Natural killer cell (primary cell): Measurements from ENCODE around the gene PRRT1B. TPM values are rescaled to one million over a fixed set of nuclear protein-coding genes. Genes with fewer than 3 reads are reported as not detected.

Experiments
- ATAC-seq, 3 donors: fragments of 150-1000 bp in 2 of 3; fragments of 200-7000 bp in 1 of 3; cut with Tn5 transposase; 1 replicate in 1 of 3; 2 replicates in 2 of 3; pipeline ENCODE4 v1.10.0; 2021; ENCODE audit warnings: mild to moderate bottlenecking in 2 of 3, moderate library complexity in 2 of 3
- DNase-seq, 2 donors: peaks; one replicate each; pipeline versions ENCODE4 v3.0.0 to v3.0.0-alpha.2; 2013 to 2021; ENCODE audit warnings: mixed read lengths in 1 of 2
- H3K27ac ChIP-seq: one replicate; pipeline ENCODE4 v1.5.1; 2013; ENCODE audit warnings: mild to moderate bottlenecking, low read length
- H3K27me3 ChIP-seq: one replicate; pipeline ENCODE4 v1.6.1; 2013; ENCODE audit warnings: low read length; ENCODE audit not compliant: control insufficient read depth, insufficient read depth
- H3K36me3 ChIP-seq: one replicate; pipeline ENCODE4 v1.6.1; 2013; ENCODE audit warnings: low read length; ENCODE audit not compliant: control insufficient read depth, insufficient read depth
- H3K4me1 ChIP-seq: one replicate; pipeline ENCODE4 v1.6.1; 2013; ENCODE audit warnings: low read length; ENCODE audit not compliant: control insufficient read depth, insufficient read depth
- H3K4me3 ChIP-seq: one replicate; pipeline ENCODE4 v1.5.1; 2013; ENCODE audit warnings: low read length
- H3K9me3 ChIP-seq: one replicate; pipeline ENCODE4 v1.6.1; 2013; ENCODE audit warnings: low read length; ENCODE audit not compliant: control insufficient read depth, insufficient read depth
- H3K27ac Mint-ChIP-seq, 2 donors: one replicate each; pipeline ENCODE4 v1.8.0; 2022; ENCODE audit warnings: mild to moderate bottlenecking in 2 of 2, mixed read lengths in 2 of 2, moderate library complexity in 1 of 2
- H3K27me3 Mint-ChIP-seq, 2 donors: one replicate each; pipeline ENCODE4 v1.8.0; 2022; ENCODE audit warnings: low read depth in 2 of 2, mixed read lengths in 2 of 2
- H3K36me3 Mint-ChIP-seq: one replicate; pipeline ENCODE4 v1.8.0; 2022; ENCODE audit warnings: mixed read lengths
- H3K4me1 Mint-ChIP-seq, 2 donors: one replicate each; pipeline ENCODE4 v1.8.0; 2022; ENCODE audit warnings: mixed read lengths in 2 of 2
- H3K4me3 Mint-ChIP-seq: one replicate; pipeline ENCODE4 v1.8.0; 2022; ENCODE audit warnings: mild to moderate bottlenecking, moderate library complexity, mixed read lengths
- H3K9me3 Mint-ChIP-seq, 2 donors: one replicate each; pipeline ENCODE4 v1.8.0; 2022; ENCODE audit warnings: mixed read lengths in 2 of 2
- WGBS: methylation state at CpG from one replicate; pipeline ENCODE4 v1.1.7; 2013; ENCODE audit warnings: missing lambda C conversion rate; ENCODE audit not compliant: insufficient coverage; 5-methylcytosine and 5-hydroxymethylcytosine counted together
- intact Hi-C: fragments of 100-400 bp; cut with micrococcal nuclease; formaldehyde crosslinking; loops from one replicate; pipeline ENCODE4 v1.14.2; 2022
- total RNA-seq, 4 donors: library from RNA; stranded (reverse); fragments of 120-200 nt in 1 of 4; gene quantifications; one replicate each; pipeline versions ENCODE4 v1.2.3 to v1.2.4, GENCODE V29; 2013 to 2022
- TF ChIP-seq, protein P1 (sequence below): fragments of 200-600 bp; IDR thresholded peaks from one replicate; pipeline ENCODE4 v1.8.0; 2022; ENCODE audit warnings: antibody characterized with exemption

Gene PRRT1B
- total RNA-seq, 3 donors from 2014 or later (not counting 1 experiment from before 2014, with no cell fraction given): not detected

DNA sequence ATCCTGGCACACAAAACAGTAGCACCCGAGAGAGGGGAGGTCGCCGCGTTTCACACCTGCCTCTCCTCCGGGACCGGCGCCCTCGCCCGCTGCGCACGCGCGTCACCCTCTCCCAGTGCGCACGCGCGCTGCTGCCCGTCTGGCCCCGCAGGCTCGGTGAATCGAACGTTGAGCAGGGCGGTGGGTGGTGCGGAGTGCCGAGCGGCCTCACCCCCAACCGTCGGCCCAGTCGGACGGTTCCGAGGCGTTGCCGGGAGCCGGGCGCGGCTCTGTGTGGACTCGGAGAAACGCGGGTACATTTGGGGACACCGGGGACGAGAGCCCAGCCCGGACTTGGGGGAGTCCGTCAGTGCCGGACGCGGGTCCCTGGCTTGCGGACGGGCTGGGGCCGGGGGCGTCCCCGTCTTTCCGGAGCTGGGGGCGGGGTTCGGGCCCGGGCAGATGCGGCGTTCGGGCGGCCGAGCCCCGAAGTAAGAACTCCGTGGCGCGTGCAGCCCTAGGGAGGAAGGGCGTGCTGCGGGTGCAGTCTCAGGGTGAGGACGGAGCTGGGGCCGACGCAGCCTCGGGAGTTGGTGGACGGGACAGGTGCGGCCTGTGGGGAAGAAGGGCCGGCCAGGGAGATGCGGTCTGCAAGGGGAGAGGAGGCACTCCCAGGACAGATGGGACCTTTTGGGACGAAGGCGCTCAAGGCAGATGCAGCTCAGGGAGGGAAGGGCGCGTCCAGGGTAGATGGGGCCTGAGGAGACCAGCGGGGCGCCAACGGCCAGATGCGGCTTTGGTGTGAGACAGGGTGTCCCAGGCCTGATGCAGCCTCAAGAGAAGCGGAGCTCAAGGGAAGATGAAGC lies 42.3 kb upstream of the PRRT1B start, which contains the start of gene POMT1:
Gene POMT1 (plus strand): TSS at position 138 of the 845 bp plus-strand sequence. CDS start 1,301 bp downstream, outside the sequence.
- Mint-ChIP-seq H3K27me3 (no peaks in the 10 kb centered on the region), H3K36me3 (no peaks in the 10 kb centered on the region), H3K27ac (peak within 1 kb of the TSS; percentile 61 to 89), H3K4me3 (peak within 1 kb of the TSS; percentile 96), H3K9me3 (no peaks in the 10 kb centered on the region), H3K4me1 (peaks cover 43 to 50% of the 10 kb centered on the region in 2 donors)
- Histone ChIP-seq H3K27ac (peak within 1 kb of the TSS; percentile 34), H3K36me3 (peaks cover 13% of the 10 kb centered on the region), H3K9me3 (no peaks in the 10 kb centered on the region), H3K4me3 (peak within 1 kb of the TSS; percentile 76), H3K27me3 (no peaks in the 10 kb centered on the region), H3K4me1 (peaks cover 48% of the 10 kb centered on the region)
- TF ChIP-seq, protein P1, sequence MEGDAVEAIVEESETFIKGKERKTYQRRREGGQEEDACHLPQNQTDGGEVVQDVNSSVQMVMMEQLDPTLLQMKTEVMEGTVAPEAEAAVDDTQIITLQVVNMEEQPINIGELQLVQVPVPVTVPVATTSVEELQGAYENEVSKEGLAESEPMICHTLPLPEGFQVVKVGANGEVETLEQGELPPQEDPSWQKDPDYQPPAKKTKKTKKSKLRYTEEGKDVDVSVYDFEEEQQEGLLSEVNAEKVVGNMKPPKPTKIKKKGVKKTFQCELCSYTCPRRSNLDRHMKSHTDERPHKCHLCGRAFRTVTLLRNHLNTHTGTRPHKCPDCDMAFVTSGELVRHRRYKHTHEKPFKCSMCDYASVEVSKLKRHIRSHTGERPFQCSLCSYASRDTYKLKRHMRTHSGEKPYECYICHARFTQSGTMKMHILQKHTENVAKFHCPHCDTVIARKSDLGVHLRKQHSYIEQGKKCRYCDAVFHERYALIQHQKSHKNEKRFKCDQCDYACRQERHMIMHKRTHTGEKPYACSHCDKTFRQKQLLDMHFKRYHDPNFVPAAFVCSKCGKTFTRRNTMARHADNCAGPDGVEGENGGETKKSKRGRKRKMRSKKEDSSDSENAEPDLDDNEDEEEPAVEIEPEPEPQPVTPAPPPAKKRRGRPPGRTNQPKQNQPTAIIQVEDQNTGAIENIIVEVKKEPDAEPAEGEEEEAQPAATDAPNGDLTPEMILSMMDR: no peak
- WGBS: under 1% methylated on average over 83 of the region's 83 CpGs
- intact Hi-C loops: loop anchor here (5.0 kb wide), 1 partner anchor 234 kb away; no protein-coding TSS in a partner anchor
- peak; percentile 76 to 85 (median 82) for ATAC-seq
- DNase-seq: peak; percentile 84 to 96

DNA sequence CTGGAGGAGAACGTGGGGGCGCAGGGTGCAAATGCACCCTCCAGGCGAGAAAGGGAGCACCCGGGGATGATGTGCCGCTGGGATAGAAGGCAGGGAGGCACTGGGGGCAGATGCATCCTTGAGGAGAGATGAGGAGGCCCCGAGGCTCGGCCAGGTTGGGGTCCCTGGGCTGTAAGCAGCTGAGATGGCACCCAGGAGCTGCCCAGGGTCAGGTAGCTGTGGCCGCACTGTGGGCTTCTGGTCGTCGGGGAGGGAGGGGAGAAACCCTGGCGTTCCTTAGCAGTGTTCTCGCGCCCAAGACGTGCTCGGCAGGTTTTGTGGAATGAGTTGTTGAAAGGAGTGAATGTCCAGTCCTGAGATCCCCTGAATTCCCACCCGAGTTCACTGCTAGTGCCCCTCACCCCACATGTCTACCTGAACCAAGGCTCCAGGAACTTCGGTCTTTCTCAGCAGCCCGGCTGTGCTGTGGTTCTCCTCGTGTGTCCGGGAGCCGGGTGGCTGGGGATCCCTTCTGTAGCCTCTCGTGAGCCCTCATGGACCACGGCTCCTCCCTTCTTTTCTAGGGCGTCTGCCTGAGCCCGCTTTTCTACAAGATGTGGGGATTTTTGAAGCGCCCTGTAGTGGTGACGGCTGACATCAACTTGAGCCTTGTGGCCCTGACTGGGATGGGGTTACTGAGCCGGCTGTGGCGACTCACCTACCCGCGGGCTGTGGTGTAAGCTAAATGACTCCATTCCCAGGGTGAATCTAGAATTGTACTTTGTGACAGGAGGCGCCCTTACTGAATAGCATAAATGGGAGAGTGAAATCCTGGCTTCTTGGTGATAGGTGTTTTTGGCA lies 41.5 kb upstream of the PRRT1B start:
- peak; percentile 19 to 34 (median 26) for ATAC-seq
- Histone ChIP-seq H3K27me3 (no peaks in the 10 kb centered on the region), H3K4me1 (peaks cover 48% of the 10 kb centered on the region), H3K36me3 (peaks cover 6% of the 10 kb centered on the region), H3K9me3 (no peaks in the 10 kb centered on the region), H3K27ac (no peak overlapping the region), H3K4me3 (peak overlapping the region; percentile 76)
- peaks cover 43 to 50% of the 10 kb centered on the region in 2 donors for H3K4me1 Mint-ChIP-seq
- TF ChIP-seq, protein P1: no peak
- intact Hi-C loops: loop anchor here (5.0 kb wide), 1 partner anchor 233 kb away; no protein-coding TSS in a partner anchor
- WGBS: 20% methylated on average over 32 of the region's 32 CpGs
- peak overlapping the region; percentile 61 to 89 for H3K27ac Mint-ChIP-seq
- H3K27me3 Mint-ChIP-seq: no peaks in the 10 kb centered on the region
- peak in 1 of 2 donors; percentile 83 for DNase-seq
- no peaks in the 10 kb centered on the region for H3K9me3 Mint-ChIP-seq
- no peaks in the 10 kb centered on the region for H3K36me3 Mint-ChIP-seq
- H3K4me3 Mint-ChIP-seq: peak overlapping the region; percentile 96

DNA sequence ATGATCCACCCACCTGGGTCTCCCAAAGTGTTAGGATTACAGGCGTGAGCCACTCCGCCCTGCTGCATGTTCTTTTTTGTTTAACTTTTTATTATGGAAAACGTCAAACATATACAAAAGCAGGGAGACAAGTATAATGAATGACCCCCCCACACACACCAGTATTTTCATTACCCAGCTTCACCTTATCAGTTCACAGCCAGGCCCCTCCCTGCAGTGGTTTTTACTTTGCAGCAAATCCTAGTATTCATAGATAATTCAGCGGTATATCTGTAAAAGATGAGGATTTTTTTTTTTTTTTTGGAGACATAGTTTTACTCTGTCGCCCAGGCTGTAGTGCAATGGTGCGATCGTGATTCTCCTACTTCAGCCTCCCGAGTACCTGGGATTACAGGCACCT lies 40.3 kb upstream of the PRRT1B start:
- intact Hi-C loops: no loop called here
- H3K4me3 ChIP-seq: no peak overlapping the region
- TF ChIP-seq, protein P1: no peak
- Mint-ChIP-seq H3K27me3 (no peaks in the 10 kb centered on the region), H3K4me1 (peaks cover 33 to 41% of the 10 kb centered on the region in 2 donors), H3K36me3 (no peaks in the 10 kb centered on the region), H3K4me3 (peak overlapping the region; percentile 52), H3K9me3 (no peaks in the 10 kb centered on the region), H3K27ac (no peak overlapping the region)
- H3K36me3 ChIP-seq: peaks cover 6% of the 10 kb centered on the region
- DNase-seq (no peak), ATAC-seq (no peak)
- 95% methylated on average over 8 of the region's 8 CpGs for WGBS
- peaks cover 39% of the 10 kb centered on the region for H3K4me1 ChIP-seq
- H3K27ac ChIP-seq: no peak overlapping the region
- H3K27me3 ChIP-seq: no peaks in the 10 kb centered on the region
- no peaks in the 10 kb centered on the region for H3K9me3 ChIP-seq
